GM19397 (cell line): ENCODE data around the gene ESRRA.

ENCODE experiments used
- ATAC-seq: cut with Tn5 transposase; IDR thresholded peaks from one replicate; pipeline ENCODE4 v1.9.1; 2021; ENCODE audit warnings: mild to moderate bottlenecking, moderate library complexity; ENCODE audit not compliant: unreplicated experiment

Gene ESRRA

GRCh38 chr11:64269540-64270220 lies 35.6 kb upstream of the ESRRA start:
- ATAC-seq = peak; percentile 58

GRCh38 chr11:64275031-64275800 lies 30.1 kb upstream of the ESRRA start:
- ATAC-seq = no peak

DNA sequence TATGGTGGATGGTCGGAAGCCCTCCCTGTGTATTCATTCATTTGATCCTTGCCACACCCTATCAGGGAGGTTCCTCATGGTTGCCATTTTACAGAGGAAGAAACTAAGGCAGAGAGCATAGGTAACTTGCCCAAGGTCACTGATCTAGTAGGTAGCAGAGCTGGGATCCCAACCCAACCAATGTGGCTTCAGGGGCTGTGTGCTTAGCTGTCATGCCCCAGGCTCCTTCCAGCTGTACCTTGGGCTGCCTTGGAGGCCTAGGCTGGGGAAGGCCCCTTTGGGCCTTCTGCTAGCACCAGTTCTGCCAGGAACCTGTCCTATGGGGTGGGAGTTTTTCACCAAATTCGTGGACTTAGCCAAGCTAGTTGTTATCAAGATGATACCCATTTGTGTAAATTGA lies 29.5 kb upstream of the ESRRA start:
- no peak for ATAC-seq

- no peak for ATAC-seq
Measured at GRCh38 chr11:64276653-64277431, 28.5 kb upstream of the ESRRA start.

DNA sequence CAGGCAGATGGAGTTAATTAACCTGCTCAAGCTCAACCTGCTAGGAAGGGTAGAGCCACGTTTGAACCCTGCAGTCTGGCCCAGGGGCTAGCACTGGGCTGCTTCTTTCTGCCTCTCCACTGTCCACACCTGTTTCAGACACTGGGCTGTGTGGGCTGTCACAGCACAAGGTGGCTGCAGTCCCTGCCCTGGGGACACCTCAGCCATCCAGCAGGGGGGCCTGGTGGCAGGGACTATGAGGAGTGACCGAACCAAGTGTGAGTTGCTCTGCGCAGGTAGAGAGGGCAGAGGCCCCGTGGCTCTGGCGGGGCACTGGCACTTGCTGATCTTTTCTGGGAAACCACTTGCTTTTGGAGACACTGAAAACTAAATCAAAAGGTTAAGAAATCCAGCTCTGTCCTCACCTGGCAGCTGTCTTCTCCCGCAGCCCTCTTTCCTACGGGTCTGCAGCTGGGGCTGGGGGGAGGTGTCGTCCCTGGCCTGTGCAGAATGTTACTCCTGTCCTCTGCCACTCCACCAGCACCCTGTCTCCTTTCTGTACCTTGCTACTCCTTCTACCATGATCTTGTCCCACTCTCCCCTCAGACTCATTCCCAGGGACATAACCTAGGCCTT lies 26.6 kb upstream of the ESRRA start:
- no peak for ATAC-seq

GRCh38 chr11:64281957-64282770 lies 23.2 kb upstream of the ESRRA start:
- ATAC-seq = no peak

DNA sequence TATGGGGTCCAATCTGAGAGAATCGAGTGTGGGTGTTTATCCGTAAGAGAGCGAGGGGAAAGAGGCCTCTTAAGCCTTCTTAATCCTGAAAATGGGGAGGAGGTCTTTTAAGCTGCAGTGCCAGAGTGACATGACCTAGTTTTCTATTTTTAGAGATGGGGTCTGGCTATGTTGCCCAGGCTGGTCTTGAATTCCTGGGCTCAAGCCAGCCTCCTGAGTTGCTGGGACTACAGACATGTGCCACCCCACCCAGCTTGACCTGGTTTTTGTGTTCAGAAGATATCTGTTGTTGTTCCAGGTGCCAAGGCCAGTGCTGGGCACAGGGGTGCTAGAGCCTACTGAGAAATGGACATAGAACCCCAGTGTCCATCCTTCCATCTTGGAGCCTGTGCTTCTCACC lies 22.2 kb upstream of the ESRRA start:
- ATAC-seq = no peak

GRCh38 chr11:64284048-64284961 lies 21.0 kb upstream of the ESRRA start, which contains the start of gene BAD:
BAD (minus strand) TSS chr11:64284665; CDS start chr11:64284368, 297 bp downstream.
- ATAC-seq = peak; percentile 66

DNA sequence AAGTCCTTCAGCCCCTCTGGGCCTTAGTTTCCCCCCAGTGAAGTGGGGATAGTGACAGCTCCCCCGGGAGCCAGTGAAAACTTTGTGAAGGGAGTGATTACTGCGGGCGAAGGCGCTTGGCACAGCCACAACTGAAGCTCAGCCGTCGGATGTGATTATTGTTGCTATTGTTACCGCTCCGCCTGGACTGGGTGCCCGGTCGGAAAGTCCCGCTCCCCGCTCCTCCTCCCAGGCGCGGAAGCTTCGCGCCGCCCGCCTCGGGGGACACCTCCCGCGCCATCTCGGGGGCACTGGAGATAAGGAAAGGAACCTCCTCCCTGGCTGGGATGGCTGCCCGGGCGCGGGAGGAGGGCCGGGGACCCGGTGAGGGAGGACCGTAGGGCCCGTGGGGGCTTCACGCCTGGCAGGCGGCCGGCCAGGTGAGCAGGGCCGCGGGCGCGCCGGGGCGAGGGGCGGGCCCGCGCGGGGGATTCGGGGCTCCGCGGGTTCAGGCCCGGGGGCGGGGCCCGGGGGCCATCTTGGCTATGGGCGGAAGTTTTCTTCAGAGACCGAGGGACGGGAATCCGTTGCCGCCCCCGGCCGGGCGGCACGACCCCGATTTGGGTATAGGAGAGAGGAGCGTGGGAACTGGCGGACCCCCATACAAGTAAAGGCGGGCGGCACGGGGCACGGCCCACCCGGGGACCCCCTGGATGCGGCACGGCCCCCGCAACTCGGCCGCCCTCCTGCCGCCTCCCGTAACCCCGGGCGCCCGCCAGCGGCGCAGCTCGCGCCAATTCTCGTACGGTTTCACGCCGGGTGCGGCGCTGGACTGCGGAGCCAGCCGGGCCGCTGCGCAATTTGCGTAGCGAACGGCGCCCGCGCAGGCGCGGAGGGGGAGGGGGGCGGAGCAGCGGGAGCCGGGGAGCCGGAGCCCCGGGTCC lies 20.1 kb upstream of the ESRRA start, which contains the start of gene GPR137:
TSS of gene GPR137 (plus strand) at position 887 of the 923 bp plus-strand sequence. CDS start 677 bp downstream, outside the sequence.
- ATAC-seq = peak; percentile 56

GRCh38 chr11:64285885-64286800 lies 19.2 kb upstream of the ESRRA start:
- no peak for ATAC-seq

DNA sequence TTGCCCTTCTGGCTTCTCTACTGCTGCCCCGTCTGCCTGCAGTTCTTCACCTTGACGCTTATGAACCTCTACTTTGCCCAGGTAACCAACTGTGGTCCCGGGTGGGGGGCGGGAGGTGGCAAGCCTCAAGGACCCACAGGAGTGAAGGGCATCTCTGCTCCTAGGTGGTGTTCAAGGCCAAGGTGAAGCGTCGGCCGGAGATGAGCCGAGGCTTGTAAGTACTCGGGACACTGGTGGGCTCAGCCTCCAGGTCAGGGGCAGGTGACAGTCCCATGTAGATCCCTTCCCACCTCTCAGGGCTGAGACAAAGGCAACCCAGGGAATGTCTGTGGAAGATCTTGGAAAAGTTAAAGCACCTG lies 18.5 kb upstream of the ESRRA start:
- no peak for ATAC-seq

DNA sequence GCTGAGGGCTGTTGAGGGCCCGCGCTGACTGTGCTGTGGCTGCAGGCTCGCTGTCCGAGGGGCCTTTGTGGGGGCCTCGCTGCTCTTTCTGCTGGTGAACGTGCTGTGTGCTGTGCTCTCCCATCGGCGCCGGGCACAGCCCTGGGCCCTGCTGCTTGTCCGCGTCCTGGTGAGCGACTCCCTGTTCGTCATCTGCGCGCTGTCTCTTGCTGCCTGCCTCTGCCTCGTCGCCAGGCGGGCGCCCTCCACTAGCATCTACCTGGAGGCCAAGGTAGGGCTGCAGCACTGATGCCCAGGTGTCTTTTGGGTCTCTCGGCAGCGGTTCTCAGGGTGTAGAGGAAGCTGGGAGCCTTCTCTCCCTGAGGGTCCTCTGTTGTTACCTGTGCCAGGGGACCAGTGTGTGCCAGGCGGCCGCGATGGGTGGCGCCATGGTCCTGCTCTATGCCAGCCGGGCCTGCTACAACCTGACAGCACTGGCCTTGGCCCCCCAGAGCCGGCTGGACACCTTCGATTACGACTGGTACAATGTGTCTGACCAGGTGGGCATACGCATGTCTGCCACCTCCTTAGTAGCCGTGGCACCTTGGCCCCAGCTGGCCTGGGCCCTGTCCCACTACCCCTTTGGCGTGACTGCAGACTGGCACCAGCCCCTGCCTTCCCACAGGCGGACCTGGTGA lies 17.5 kb upstream of the ESRRA start:
- no peak for ATAC-seq

DNA sequence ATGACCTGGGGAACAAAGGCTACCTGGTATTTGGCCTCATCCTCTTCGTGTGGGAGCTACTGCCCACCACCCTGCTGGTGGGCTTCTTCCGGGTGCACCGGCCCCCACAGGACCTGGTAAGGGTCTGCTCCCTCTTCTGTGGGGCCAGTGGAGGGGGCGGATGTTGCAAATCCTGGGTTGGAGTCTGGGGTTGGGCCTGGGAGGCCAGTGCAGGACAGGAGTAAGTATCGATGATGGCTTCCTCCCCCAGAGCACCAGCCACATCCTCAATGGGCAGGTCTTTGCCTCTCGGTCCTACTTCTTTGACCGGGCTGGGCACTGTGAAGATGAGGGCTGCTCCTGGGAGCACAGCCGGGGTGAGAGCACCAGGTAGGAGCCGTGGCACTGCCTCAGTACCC lies 17.0 kb upstream of the ESRRA start:
- ATAC-seq = no peak

- ATAC-seq = no peak
Measured at GRCh38 chr11:64289002-64289564, 16.2 kb upstream of the ESRRA start.

DNA sequence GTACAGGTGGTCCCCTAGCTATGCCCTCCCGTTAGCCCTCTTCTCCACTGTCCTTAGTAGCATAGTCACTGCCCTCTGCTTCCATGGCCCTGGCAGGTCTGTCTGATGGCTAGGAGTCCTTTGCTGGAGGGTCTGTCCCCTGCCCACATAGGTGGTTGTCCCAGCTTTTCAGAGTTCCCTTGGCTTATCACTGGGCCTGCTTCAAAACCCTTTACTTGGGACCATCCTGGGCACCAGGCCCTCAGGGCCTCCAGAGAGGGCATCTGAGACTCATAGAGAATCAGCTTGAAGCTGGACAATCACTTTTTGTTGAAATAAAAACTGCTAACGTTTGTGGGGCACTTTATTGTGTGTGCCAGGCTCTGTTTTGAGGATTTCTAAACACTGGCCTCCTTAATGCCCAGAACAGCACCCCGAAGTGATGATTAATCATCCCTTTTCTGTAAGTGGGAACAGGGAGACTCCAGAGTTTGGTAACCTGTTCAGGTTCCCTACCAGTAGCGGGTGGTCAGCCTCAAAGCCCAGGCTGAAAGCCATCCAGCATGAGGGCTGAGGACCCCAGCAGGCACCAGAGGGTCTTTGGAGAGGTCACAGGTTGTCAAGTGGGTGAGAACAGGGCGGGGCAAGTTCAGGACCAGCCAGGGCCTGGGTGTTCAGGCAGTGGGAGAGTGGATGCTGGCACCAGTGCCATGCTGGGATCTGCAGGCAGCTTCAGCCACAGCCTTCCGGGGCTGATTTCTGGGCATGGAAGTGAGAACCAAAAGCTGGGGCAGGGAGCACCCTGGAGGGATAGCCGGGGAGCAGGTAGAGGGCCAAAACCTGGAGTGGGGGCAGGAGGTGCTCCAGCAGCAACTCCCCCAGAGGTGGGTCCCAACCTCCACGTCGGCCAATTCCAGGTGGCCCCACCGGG lies 14.7 kb upstream of the ESRRA start:
- no peak for ATAC-seq
